Neural cell (in vitro differentiated cells): Measurements from ENCODE around the gene SEPTIN2. TPM values are rescaled to one million over a fixed set of nuclear protein-coding genes. Genes with fewer than 3 reads are reported as not detected.
A peak's percentile ranks its signal among the peaks of the same experiment; 100 is the strongest.

ENCODE experiments used
- H2AFZ ChIP-seq: fragments of 200-600, 300-800 bp; sonication (generic), shearing (Covaris generic); 2 replicates; pipeline ENCODE4 v1.6.0; 2014; ENCODE audit warnings: low read depth, mild to moderate bottlenecking, antibody characterized with exemption, low read length, moderate library complexity
- H3F3A ChIP-seq: fragments of 200-600 bp; shearing (Covaris generic); 2 replicates; pipeline ENCODE4 v1.6.1; 2016; ENCODE audit warnings: mild to moderate bottlenecking, moderate library complexity, mixed read lengths, antibody characterized with exemption, low read length; ENCODE audit not compliant: insufficient read depth, poor library complexity, severe bottlenecking
- H3K27ac ChIP-seq: fragments of 200-600, 300-800 bp; sonication (generic), shearing (Covaris generic); 2 replicates; pipeline ENCODE4 v1.5.1; 2014; ENCODE audit warnings: mild to moderate bottlenecking, low read length, moderate library complexity
- H3K27me3 ChIP-seq: fragments of 300-800, 200-600 bp; sonication (generic), shearing (Covaris generic); 2 replicates; pipeline ENCODE4 v1.6.0; 2014; ENCODE audit warnings: mild to moderate bottlenecking, low read depth, low read length, moderate library complexity; ENCODE audit not compliant: insufficient read depth
- H3K36me3 ChIP-seq: fragments of 300-800, 200-600 bp; sonication (generic), shearing (Covaris generic); 2 replicates; pipeline ENCODE4 v1.5.1; 2014; ENCODE audit warnings: mild to moderate bottlenecking, antibody characterized with exemption, low read length, moderate library complexity; ENCODE audit not compliant: insufficient read depth
- H3K4me2 ChIP-seq: fragments of 300-800, 200-600 bp; sonication (generic), shearing (Covaris generic); 2 replicates; pipeline ENCODE4 v1.6.0; 2014; ENCODE audit warnings: mild to moderate bottlenecking, low read length
- H3K4me3 ChIP-seq: fragments of 300-800, 200-600 bp; sonication (generic), shearing (Covaris generic); 2 replicates; pipeline ENCODE4 v1.5.1; 2014; ENCODE audit warnings: mild to moderate bottlenecking, low read length, moderate library complexity
- H3K79me2 ChIP-seq: fragments of 200-600 bp; shearing (Covaris generic); replicated peaks from 2 replicates; pipeline ENCODE4 v1.6.0; 2014; ENCODE audit warnings: mild to moderate bottlenecking, low read length, moderate library complexity; ENCODE audit not compliant: insufficient read depth
- H3K9ac ChIP-seq: fragments of 300-800, 200-600 bp; sonication (generic), shearing (Covaris generic); 2 replicates; pipeline ENCODE4 v1.6.1; 2016; ENCODE audit warnings: mild to moderate bottlenecking, low read length, mixed read lengths
- H3K9me2 ChIP-seq: fragments of 200-600 bp; shearing (Covaris generic); 2 replicates; pipeline ENCODE4 v1.6.1; 2016; ENCODE audit warnings: mild to moderate bottlenecking, low read length, mixed read lengths; ENCODE audit not compliant: insufficient read depth
- H3K9me3 ChIP-seq: fragments of 200-600, 300-800 bp; sonication (generic), shearing (Covaris generic); 2 replicates; pipeline ENCODE4 v1.6.1; 2016; ENCODE audit warnings: mild to moderate bottlenecking, mixed run types, low read length, moderate library complexity, mixed read lengths
- H4K20me1 ChIP-seq: fragments of 200-600 bp; shearing (Covaris generic); 2 replicates; pipeline ENCODE4 v1.6.1; 2016; ENCODE audit warnings: mild to moderate bottlenecking, mixed run types; ENCODE audit not compliant: insufficient read depth
- EP300 ChIP-seq: fragments of 450-650 bp; conservative IDR thresholded peaks from 2 replicates; pipeline ENCODE4 v1.6.1; 2014; ENCODE audit warnings: antibody characterized with exemption, mild to moderate bottlenecking, moderate library complexity; ENCODE audit not compliant: poor library complexity, severe bottlenecking
- EZH2 ChIP-seq: fragments of 200-600, 300-800 bp; shearing (Covaris generic), sonication (generic); IDR thresholded peaks from 2 replicates; pipeline ENCODE4 v1.6.1; 2014; ENCODE audit warnings: antibody characterized with exemption, low read length, borderline replicate concordance, mild to moderate bottlenecking; ENCODE audit not compliant: insufficient read depth, poor library complexity, severe bottlenecking
- MXI1 ChIP-seq: fragments of 450-650 bp; conservative IDR thresholded peaks from 2 replicates; pipeline ENCODE4 v1.6.1; 2014; ENCODE audit warnings: antibody characterized with exemption, mild to moderate bottlenecking; ENCODE audit not compliant: poor library complexity, severe bottlenecking
- POLR2AphosphoS5 ChIP-seq: IDR thresholded peaks from 2 replicates; pipeline ENCODE4 v1.6.1; 2012
- RAD21 ChIP-seq: fragments of 450-650 bp; conservative IDR thresholded peaks from 2 replicates; pipeline ENCODE4 v1.6.1; 2014; ENCODE audit warnings: antibody characterized with exemption, mild to moderate bottlenecking, moderate library complexity
- SMC3 ChIP-seq: fragments of 450-650 bp; conservative IDR thresholded peaks from 2 replicates; pipeline ENCODE4 v1.6.1; 2014; ENCODE audit warnings: antibody characterized with exemption, mild to moderate bottlenecking, moderate library complexity; ENCODE audit not compliant: poor library complexity
- TAF1 ChIP-seq: IDR thresholded peaks from 2 replicates; pipeline ENCODE4 v1.6.1; 2012; ENCODE audit warnings: low read depth
- polyA plus RNA-seq: library from polyadenylated mRNA; depleted of rRNA; stranded (reverse); fragments of >200 nt; gene quantifications from 2 replicates; pipeline ENCODE4 v1.2.3, GENCODE V29; 2014
- TF ChIP-seq, protein P1 (sequence below): IDR thresholded peaks from 2 replicates; pipeline ENCODE4 v1.6.1; 2012; ENCODE audit warnings: borderline replicate concordance
- TF ChIP-seq, protein P2 (sequence below): fragments of 450-650 bp; IDR thresholded peaks from 2 replicates; pipeline ENCODE4 v1.5.1; 2014; ENCODE audit warnings: antibody characterized with exemption, mild to moderate bottlenecking, moderate library complexity; ENCODE audit not compliant: poor library complexity, severe bottlenecking

Gene SEPTIN2
- polyA plus RNA-seq, 1 donor from 2014 or later, result 467 TPM

DNA sequence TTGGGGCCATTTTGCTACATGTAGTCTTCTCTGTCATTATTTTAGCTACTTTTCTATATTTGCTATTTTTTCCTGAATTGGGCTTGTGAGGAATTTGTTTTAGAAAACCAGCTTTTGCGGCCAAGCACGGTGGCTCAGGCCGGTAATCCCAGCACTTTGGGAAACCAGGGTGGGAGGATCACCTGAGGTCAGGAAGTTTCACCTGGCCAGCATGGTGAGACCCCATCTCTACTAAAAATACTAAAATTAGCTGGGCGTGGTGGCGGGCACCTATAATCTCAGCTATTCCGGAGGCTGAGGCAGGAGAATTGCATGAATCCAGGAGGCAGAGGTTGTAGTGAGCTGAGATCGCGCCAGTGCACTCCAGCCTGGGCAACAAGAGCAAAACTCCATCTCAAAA, 4.7 kb downstream of the SEPTIN2 start:
- no peak overlapping the region for H3K27ac ChIP-seq
- no peaks in the 10 kb centered on the region for H3F3A ChIP-seq
- H3K27me3 ChIP-seq, result no peaks in the 10 kb centered on the region
- H4K20me1 ChIP-seq, result no peaks in the 10 kb centered on the region
- no peak for TF ChIP-seq RAD21
- TF ChIP-seq TAF1, result no peak
- TF ChIP-seq POLR2AphosphoS5, result no peak
- TF ChIP-seq EZH2, result no peak
- TF ChIP-seq, protein P1, sequence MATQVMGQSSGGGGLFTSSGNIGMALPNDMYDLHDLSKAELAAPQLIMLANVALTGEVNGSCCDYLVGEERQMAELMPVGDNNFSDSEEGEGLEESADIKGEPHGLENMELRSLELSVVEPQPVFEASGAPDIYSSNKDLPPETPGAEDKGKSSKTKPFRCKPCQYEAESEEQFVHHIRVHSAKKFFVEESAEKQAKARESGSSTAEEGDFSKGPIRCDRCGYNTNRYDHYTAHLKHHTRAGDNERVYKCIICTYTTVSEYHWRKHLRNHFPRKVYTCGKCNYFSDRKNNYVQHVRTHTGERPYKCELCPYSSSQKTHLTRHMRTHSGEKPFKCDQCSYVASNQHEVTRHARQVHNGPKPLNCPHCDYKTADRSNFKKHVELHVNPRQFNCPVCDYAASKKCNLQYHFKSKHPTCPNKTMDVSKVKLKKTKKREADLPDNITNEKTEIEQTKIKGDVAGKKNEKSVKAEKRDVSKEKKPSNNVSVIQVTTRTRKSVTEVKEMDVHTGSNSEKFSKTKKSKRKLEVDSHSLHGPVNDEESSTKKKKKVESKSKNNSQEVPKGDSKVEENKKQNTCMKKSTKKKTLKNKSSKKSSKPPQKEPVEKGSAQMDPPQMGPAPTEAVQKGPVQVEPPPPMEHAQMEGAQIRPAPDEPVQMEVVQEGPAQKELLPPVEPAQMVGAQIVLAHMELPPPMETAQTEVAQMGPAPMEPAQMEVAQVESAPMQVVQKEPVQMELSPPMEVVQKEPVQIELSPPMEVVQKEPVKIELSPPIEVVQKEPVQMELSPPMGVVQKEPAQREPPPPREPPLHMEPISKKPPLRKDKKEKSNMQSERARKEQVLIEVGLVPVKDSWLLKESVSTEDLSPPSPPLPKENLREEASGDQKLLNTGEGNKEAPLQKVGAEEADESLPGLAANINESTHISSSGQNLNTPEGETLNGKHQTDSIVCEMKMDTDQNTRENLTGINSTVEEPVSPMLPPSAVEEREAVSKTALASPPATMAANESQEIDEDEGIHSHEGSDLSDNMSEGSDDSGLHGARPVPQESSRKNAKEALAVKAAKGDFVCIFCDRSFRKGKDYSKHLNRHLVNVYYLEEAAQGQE, result no peak
- TF ChIP-seq EP300, result no peak
- TF ChIP-seq MXI1, result no peak
- TF ChIP-seq, protein P2, sequence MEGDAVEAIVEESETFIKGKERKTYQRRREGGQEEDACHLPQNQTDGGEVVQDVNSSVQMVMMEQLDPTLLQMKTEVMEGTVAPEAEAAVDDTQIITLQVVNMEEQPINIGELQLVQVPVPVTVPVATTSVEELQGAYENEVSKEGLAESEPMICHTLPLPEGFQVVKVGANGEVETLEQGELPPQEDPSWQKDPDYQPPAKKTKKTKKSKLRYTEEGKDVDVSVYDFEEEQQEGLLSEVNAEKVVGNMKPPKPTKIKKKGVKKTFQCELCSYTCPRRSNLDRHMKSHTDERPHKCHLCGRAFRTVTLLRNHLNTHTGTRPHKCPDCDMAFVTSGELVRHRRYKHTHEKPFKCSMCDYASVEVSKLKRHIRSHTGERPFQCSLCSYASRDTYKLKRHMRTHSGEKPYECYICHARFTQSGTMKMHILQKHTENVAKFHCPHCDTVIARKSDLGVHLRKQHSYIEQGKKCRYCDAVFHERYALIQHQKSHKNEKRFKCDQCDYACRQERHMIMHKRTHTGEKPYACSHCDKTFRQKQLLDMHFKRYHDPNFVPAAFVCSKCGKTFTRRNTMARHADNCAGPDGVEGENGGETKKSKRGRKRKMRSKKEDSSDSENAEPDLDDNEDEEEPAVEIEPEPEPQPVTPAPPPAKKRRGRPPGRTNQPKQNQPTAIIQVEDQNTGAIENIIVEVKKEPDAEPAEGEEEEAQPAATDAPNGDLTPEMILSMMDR, result no peak
- no peak for TF ChIP-seq SMC3
- H3K4me3 ChIP-seq, result peak overlapping the region; percentile 94
- H3K36me3 ChIP-seq, result no peaks in the 10 kb centered on the region
- no peaks in the 10 kb centered on the region for H3K9me3 ChIP-seq
- no peaks in the 10 kb centered on the region for H3K9me2 ChIP-seq
- no peak overlapping the region for H3K9ac ChIP-seq
- H2AFZ ChIP-seq, result no peak overlapping the region
- H3K79me2 ChIP-seq, result peaks cover 90% of the 10 kb centered on the region
- H3K4me2 ChIP-seq, result no peak overlapping the region

DNA sequence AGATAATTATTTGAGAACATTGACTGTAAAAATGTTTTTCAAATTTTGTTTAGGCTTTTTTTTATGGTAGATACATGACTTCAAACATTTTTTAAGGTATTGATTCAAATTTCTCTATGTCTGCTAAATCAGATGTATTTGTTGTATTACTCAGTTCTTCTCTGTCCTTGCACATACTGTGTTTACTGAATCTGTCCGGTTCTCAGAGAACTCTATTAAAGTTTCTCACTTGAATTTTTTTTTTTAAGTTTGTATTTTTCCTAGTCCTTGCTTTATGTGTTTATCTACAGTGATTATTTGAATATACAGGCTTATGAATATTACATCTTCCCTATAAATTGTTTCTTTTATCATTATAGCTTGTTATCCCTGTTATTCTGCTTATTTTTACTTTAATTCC, 5.3 kb downstream of the SEPTIN2 start:
- peak overlapping the region; percentile 23 for H3K4me2 ChIP-seq
- H3K36me3 ChIP-seq, result no peaks in the 10 kb centered on the region
- H4K20me1 ChIP-seq, result no peaks in the 10 kb centered on the region
- no peak overlapping the region for H2AFZ ChIP-seq
- no peaks in the 10 kb centered on the region for H3K9me2 ChIP-seq
- no peak overlapping the region for H3K9ac ChIP-seq
- H3K4me3 ChIP-seq, result no peak overlapping the region
- H3K9me3 ChIP-seq, result no peaks in the 10 kb centered on the region
- TF ChIP-seq SMC3, result no peak
- TF ChIP-seq MXI1, result no peak
- TF ChIP-seq RAD21, result no peak
- TF ChIP-seq, protein P1, result no peak
- TF ChIP-seq EP300, result no peak
- TF ChIP-seq, protein P2, result no peak
- no peak for TF ChIP-seq EZH2
- no peak for TF ChIP-seq POLR2AphosphoS5
- no peak for TF ChIP-seq TAF1
- peaks cover 95% of the 10 kb centered on the region for H3K79me2 ChIP-seq
- no peak overlapping the region for H3K27ac ChIP-seq
- no peaks in the 10 kb centered on the region for H3K27me3 ChIP-seq
- H3F3A ChIP-seq, result no peaks in the 10 kb centered on the region
